Endothelial cell of umbilical vein (primary cell): ENCODE measurements around the gene SOX5.
"Not testable (repeated sequence)": the region's sequence is repeated elsewhere in the genome, so short reads cannot be mapped to it uniquely, and the experiment has no call there.

Experiments used
- CTCF ChIP-seq, 2 donors: IDR thresholded peaks; 1 replicate in 1 of 2; 2 replicates in 1 of 2; pipeline ENCODE4 v1.5.1; 2011; ENCODE audit warnings: low read length in 2 of 2, mild to moderate bottlenecking in 2 of 2, moderate library complexity in 2 of 2, control low read depth in 1 of 2, inconsistent platforms in 1 of 2, low read depth in 1 of 2; ENCODE audit not compliant: insufficient read depth in 1 of 2; ENCODE audit errors: extremely low read depth in 1 of 2
- EZH2 ChIP-seq: IDR thresholded peaks from 2 replicates; pipeline ENCODE4 v1.6.1; 2012; ENCODE audit warnings: borderline replicate concordance, low read depth, mild to moderate bottlenecking, moderate library complexity, low read length, inconsistent platforms; ENCODE audit not compliant: severe bottlenecking
- JUN ChIP-seq: IDR thresholded peaks from 2 replicates; pipeline ENCODE4 v1.6.1; 2011; ENCODE audit warnings: borderline replicate concordance, low read depth; ENCODE audit not compliant: insufficient read length, insufficient read depth
- POLR2A ChIP-seq: IDR thresholded peaks from 2 replicates; pipeline ENCODE4 v1.6.1; 2012; ENCODE audit warnings: low read depth, mild to moderate bottlenecking, control low read depth, low read length
- POLR2AphosphoS5 ChIP-seq: IDR thresholded peaks from 2 replicates; pipeline ENCODE4 v1.6.1; 2012; ENCODE audit warnings: low read depth, mild to moderate bottlenecking, control low read depth, low read length, moderate library complexity; ENCODE audit not compliant: insufficient read depth

DNA sequence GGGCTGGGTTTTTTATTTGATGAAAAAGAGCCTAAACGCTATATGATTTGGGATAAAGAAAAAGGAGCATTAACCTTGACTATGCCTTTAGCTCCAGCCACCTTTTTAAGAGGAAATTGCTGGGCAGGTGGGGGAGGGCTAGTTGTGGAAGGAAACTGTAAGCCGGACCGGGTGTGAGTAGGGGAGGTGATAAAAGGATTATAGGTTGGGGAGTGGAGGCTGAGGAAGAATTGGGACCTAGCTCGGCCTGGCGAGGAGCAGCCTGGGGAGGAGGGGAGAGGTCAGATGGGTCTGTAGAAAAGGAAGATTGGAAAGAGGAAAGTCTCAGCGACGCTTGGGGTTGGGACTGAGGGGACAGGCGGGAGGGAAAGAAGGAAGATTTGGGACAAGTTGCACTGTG lies 439.6 kb downstream of the SOX5 start:
- TF ChIP-seq CTCF (IDR thresholded peaks at IDR 0.05; ENCODE audit: extremely low read depth in 1 of 2, insufficient read depth in 1 of 2, low read depth in 1 of 2, low read length in 2 of 2); POLR2AphosphoS5; EZH2; JUN; POLR2A: not testable (repeated sequence)
